D721Med (cell line): ENCODE results near the gene PTPRM.

ENCODE experiments used
- DNase-seq: peaks from one replicate; pipeline ENCODE4 v3.0.0; 2011; ENCODE audit warnings: low spot score; ENCODE audit not compliant: insufficient read length
- FAIRE-seq: peaks from 2 replicates; lab custom pipeline; 2011; peaks lifted over from hg19 to GRCh38; lab: Jason Lieb, UNC
- TF ChIP-seq, protein P1 (sequence below): IDR thresholded peaks from 2 replicates; pipeline ENCODE4 v1.5.1; 2012; ENCODE audit warnings: mild to moderate bottlenecking, control low read depth; ENCODE audit not compliant: insufficient read depth; ENCODE audit errors: missing control alignments

The PTPRM gene

GRCh38 chr18:8247700-8248099 lies 680.6 kb downstream of the PTPRM start:
- FAIRE-seq (no peak), DNase-seq (no peak)
- TF ChIP-seq, protein P1, sequence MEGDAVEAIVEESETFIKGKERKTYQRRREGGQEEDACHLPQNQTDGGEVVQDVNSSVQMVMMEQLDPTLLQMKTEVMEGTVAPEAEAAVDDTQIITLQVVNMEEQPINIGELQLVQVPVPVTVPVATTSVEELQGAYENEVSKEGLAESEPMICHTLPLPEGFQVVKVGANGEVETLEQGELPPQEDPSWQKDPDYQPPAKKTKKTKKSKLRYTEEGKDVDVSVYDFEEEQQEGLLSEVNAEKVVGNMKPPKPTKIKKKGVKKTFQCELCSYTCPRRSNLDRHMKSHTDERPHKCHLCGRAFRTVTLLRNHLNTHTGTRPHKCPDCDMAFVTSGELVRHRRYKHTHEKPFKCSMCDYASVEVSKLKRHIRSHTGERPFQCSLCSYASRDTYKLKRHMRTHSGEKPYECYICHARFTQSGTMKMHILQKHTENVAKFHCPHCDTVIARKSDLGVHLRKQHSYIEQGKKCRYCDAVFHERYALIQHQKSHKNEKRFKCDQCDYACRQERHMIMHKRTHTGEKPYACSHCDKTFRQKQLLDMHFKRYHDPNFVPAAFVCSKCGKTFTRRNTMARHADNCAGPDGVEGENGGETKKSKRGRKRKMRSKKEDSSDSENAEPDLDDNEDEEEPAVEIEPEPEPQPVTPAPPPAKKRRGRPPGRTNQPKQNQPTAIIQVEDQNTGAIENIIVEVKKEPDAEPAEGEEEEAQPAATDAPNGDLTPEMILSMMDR, result no peak

DNA sequence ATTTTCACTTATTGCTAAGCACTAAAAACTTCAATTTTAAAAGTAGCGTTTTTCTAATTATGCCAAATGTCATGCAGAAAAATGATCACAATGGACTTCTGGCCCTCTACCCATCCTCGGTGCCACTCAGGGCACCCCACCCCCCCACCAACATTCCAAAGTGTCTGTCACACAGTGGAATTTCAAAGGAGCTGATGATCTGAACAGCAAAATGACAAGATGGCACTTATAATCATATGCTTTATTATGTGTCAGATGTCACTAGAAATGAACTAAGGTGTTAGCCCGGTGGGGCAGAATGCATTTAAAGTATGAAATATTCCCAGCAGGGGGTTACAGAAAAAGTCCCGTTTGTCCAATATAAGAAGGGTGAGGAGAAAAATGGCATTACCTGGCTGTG lies 681.5 kb downstream of the PTPRM start:
- DNase-seq (no peak), FAIRE-seq (no peak)
- TF ChIP-seq, protein P1, result no peak

DNA sequence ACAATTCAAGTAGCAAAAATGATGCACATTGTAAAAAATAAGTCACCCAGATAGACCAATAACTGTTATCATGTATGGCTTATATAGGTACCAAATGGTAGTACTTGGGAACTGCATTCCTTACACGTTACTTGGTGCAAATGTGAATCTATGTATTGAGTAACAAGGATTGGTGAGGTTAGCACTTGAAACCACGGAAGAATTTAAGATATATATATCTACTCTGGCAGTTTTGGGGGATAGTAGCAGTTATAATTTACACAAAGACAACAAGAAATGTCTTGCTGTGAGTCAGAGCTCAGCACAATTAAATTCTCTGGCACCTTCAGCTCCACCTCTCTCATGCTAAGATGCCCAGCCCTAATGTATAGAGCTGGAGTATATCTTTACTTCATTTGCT lies 682.7 kb downstream of the PTPRM start:
- TF ChIP-seq, protein P1, result no peak
- no peak for DNase-seq
- peak; percentile 84 for FAIRE-seq

DNA sequence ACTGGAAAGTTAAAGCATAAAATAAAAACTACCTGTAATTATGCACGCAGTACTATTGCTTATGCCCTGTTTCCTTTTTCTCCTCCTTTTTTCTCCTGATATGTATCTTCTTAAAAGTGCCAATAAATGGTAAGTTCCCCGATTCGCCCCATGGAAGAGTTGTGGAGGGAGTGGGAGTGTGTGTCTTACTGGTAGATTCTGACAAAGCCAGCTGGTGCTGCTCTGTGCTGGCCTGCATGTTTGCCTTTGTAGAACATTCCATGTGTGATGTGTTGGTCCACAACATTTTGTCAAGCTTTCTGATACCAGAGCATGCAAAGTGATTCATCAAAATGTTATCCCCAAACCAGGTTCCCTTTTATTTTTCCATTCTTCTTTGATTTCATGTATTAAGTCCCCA lies 685.3 kb downstream of the PTPRM start:
- TF ChIP-seq, protein P1, result no peak
- no peak for DNase-seq
- FAIRE-seq, result no peak

DNA sequence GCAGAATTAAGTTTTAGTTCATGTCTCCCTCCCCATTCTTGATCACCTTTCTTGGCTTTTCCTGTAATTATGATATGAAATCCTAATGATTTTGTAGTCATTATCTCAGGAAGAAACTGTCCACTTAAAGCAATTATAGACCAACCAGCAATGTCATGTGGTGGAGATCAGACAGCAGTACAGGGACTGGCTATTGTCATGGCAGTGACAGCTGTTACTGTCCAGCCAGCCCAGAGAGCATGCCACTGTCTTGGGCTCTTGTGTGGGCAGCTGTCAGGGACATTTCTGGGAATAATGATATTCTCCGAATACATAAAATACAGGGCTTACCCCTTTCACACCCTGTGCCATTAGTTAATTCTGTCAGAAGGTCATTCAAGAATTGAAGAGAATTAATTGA lies 686.8 kb downstream of the PTPRM start:
- TF ChIP-seq, protein P1, result no peak
- FAIRE-seq (no peak), DNase-seq (no peak)

- DNase-seq (no peak), FAIRE-seq (peak; percentile 53)
- TF ChIP-seq, protein P1, result no peak
These were observed 687.5 kb downstream of the PTPRM start for GRCh38 chr18:8254654-8255053.

DNA sequence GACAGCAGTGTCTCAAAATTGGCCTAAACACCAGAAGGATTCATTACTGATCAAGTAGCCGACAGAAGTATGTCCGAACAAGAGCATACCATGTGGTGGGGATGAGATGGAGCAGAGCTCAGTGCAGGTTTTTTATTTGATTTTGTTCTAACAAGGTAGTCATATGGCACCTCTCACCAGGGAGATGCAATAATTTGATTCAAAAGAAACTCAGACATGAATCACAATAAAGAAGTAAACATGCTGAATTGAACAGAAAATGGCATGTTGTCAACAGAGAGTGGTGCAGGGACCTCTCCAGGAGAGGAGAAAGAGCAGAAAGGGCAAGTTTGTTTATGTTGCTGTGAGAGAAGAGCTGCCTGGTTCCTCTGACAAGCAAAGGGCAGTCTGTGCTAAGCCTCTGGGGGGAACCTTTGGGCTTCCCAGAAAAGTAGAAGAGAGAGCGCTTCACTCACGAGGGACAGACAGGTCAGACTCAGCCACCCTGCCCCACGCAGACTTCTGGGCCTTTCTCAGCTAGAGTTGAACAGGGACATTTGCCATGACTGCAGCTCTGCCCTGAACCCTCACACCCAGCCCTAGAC lies 690.8 kb downstream of the PTPRM start:
- DNase-seq, result no peak
- FAIRE-seq, result no peak
- TF ChIP-seq, protein P1, result no peak
